K562 (cell line): Measurements from ENCODE around the gene KLF1. TPM values are rescaled to one million over a fixed set of nuclear protein-coding genes. Genes with fewer than 3 reads are reported as not detected.

Experiments used
- ATF6 ChIP-seq: sonication (generic); formaldehyde crosslinking; IDR thresholded peaks from 2 replicates; pipeline ENCODE4 v1.4.0; 2020; ENCODE audit warnings: mild to moderate bottlenecking, missing genetic modification reagents
- CTBP1 ChIP-seq: fragments of 450-650 bp; IDR thresholded peaks from 2 replicates; pipeline ENCODE4 v1.6.1; 2016; ENCODE audit warnings: borderline replicate concordance
- CXXC5 ChIP-seq: fragments of 250-450 bp; sonication (Bioruptor Pico); IDR thresholded peaks from 2 replicates; pipeline ENCODE4 v1.8.0; 2022; ENCODE audit warnings: inconsistent platforms, mild to moderate bottlenecking, moderate library complexity
- DACH1 ChIP-seq: fragments of 450-650 bp; IDR thresholded peaks from 2 replicates; pipeline ENCODE4 v1.6.1; 2018; ENCODE audit not compliant: partially characterized antibody
- HBP1 ChIP-seq: fragments of 450-650 bp; formaldehyde crosslinking; IDR thresholded peaks from 2 replicates; pipeline ENCODE4 v1.4.0; 2022; ENCODE audit warnings: missing genetic modification characterization
- HDAC1 ChIP-seq, 2 experiments: fragments of 450-650 bp; IDR thresholded peaks; 2 replicates each; pipeline ENCODE4 v1.6.1; 2016 to 2017; ENCODE audit warnings: inconsistent platforms in 1 of 2, mild to moderate bottlenecking in 1 of 2, moderate library complexity in 1 of 2
- HDGF ChIP-seq: fragments of 450-650 bp; IDR thresholded peaks from 2 replicates; pipeline ENCODE4 v1.6.1; 2016
- MTA3 ChIP-seq: fragments of 450-650 bp; formaldehyde crosslinking; IDR thresholded peaks from 2 replicates; pipeline ENCODE4 v1.6.1; 2017; ENCODE audit warnings: mild to moderate bottlenecking, borderline replicate concordance
- NR1H2 ChIP-seq: sonication (generic); formaldehyde crosslinking; IDR thresholded peaks from 2 replicates; pipeline ENCODE4 v1.4.0; 2020; ENCODE audit warnings: mild to moderate bottlenecking, missing genetic modification reagents
- PCBP2 ChIP-seq: fragments of 200-400 bp; formaldehyde crosslinking; IDR thresholded peaks from 2 replicates; pipeline ENCODE4 v1.6.1; 2018; ENCODE audit warnings: low read length, low read depth, mild to moderate bottlenecking, moderate library complexity; ENCODE audit not compliant: poor library complexity, severe bottlenecking
- POLR2B ChIP-seq: fragments of 450-650 bp; IDR thresholded peaks from 2 replicates; pipeline ENCODE4 v1.6.1; 2018; ENCODE audit warnings: low read depth; ENCODE audit not compliant: partially characterized antibody
- PRDM10 ChIP-seq: fragments of 450-650 bp; IDR thresholded peaks from 2 replicates; pipeline ENCODE4 v1.6.1; 2018; ENCODE audit not compliant: partially characterized antibody
- RBFOX2 ChIP-seq: fragments of 200-400 bp; formaldehyde crosslinking; IDR thresholded peaks from 2 replicates; pipeline ENCODE4 v1.6.1; 2017; ENCODE audit warnings: low read depth, mild to moderate bottlenecking, low read length, moderate library complexity
- SIN3A ChIP-seq, 2 experiments: fragments of 150-350 bp in 1 of 2; IDR thresholded peaks; 2 replicates each; pipeline ENCODE4 v1.6.1; 2011 to 2016; ENCODE audit warnings: borderline replicate concordance in 2 of 2, low read depth in 2 of 2, low read length in 2 of 2, mild to moderate bottlenecking in 2 of 2, moderate library complexity in 2 of 2; ENCODE audit not compliant: control insufficient read depth in 1 of 2
- TRIM28 ChIP-seq: fragments of 450-650 bp; IDR thresholded peaks from 2 replicates; pipeline ENCODE4 v1.6.1; 2017
- USF1 ChIP-seq: sonication (generic); formaldehyde crosslinking; IDR thresholded peaks from 2 replicates; pipeline ENCODE4 v1.9.0; 2022; ENCODE audit warnings: mild to moderate bottlenecking, missing genetic modification reagents
- ZFPM2 ChIP-seq: fragments of 250-450 bp; sonication (Bioruptor Pico); IDR thresholded peaks from 2 replicates; pipeline ENCODE4 v1.5.1; 2022; ENCODE audit warnings: mild to moderate bottlenecking
- ZNF174 ChIP-seq: fragments of 250-450 bp; sonication (Bioruptor Pico); IDR thresholded peaks from 2 replicates; pipeline ENCODE4 v1.4.0; 2020; ENCODE audit warnings: mild to moderate bottlenecking
- ZNF408 ChIP-seq: fragments of 250-450 bp; sonication (Bioruptor Pico); IDR thresholded peaks from 2 replicates; pipeline ENCODE4 v1.4.0; 2020; ENCODE audit warnings: low read depth, mild to moderate bottlenecking, moderate library complexity
- polyA plus RNA-seq, 8 experiments: library from polyadenylated mRNA; depleted of rRNA in 4 of 8; stranded (reverse) in 5 of 8; unstranded in 3 of 8; fragments of >200 nt; fragmentation: Nextera tagmentation in 2 of 8; fragmentation: Illumina TruSeq in 1 of 8; extraction: Ambion mirVana in 2 of 8; extraction: Trizol in 1 of 8; gene quantifications; 2 replicates each; pipeline versions ENCODE4 v1.2.1 to v1.2.3, GENCODE V29; 2011 to 2014; ENCODE audit warnings: inconsistent platforms in 1 of 8, missing spikeins in 1 of 8
- total RNA-seq, 7 experiments: library from RNA; depleted of rRNA in 6 of 7; stranded (reverse); fragments of >200 nt in 6 of 7; fragmentation: Illumina TruSeq in 2 of 7; extraction: Trizol in 2 of 7; gene quantifications; 2 replicates each; pipeline versions ENCODE4 v1.2.1 to v1.2.3, GENCODE V29; 2011 to 2021; ENCODE audit warnings: low replicate concordance in 1 of 7

KLF1 gene
- total and polyA plus RNA-seq, 9 of the 15 experiments (the other 6 are each of a cell fraction or from before 2014, with no cell fraction given): 8.4 to 163 (median 47.3) TPM

- TF ChIP-seq PRDM10 (peak; percentile 17), DACH1 (peak; percentile 7), HDGF (peak; percentile 99), MTA3 (0 out of 2 replicates have a peak, but pooled peaks have one; percentile 24), HDAC1 (IDR thresholded peaks at IDR 0.05) (peak in 1 of 2 experiments; percentile 73; a peak in 1 of 4 replicates), USF1 (CRISPR knock-in tag) (peak; percentile 54), NR1H2 (CRISPR knock-in tag) (no peak), ZFPM2 (CRISPR knock-in tag) (no peak), POLR2B (peak; percentile 21), SIN3A (IDR thresholded peaks at IDR 0.05; ENCODE audit: borderline replicate concordance in 2 of 2, control insufficient read depth in 1 of 2, low read depth in 2 of 2, low read length in 2 of 2) (peak; percentile 30 to 43; a peak in 1 of 4 replicates), HBP1 (CRISPR knock-in tag) (peak; percentile 55; the same call in 1 of the 2 replicates), TRIM28 (no peak), PCBP2 (no peak), ZNF174 (CRISPR knock-in tag) (no peak), ZNF408 (CRISPR knock-in tag) (no peak), ATF6 (CRISPR knock-in tag) (no peak), RBFOX2 (peak; percentile 33; the same call in 1 of the 2 replicates), CTBP1 (0 out of 2 replicates have a peak, but pooled peaks have one; percentile 23), CXXC5 (peak; percentile 23; the same call in 1 of the 2 replicates)
Observed at GRCh38 chr19:12840091-12841079, 46.6 kb downstream of the KLF1 start (continued).
